Tibial nerve (tissue), 4 donors: ENCODE measurements around the gene SCUBE3.

Experiments used
- CTCF ChIP-seq, 5 experiments: fragments of 200-600 bp in 3 of 5; fragments of 450-650 bp in 2 of 5; sonication (generic) in 3 of 5; IDR thresholded peaks; one replicate each; pipeline ENCODE4 v1.5.1; 2016 to 2019; ENCODE audit warnings: antibody characterized with exemption in 5 of 5, mild to moderate bottlenecking in 3 of 5, moderate library complexity in 2 of 5
- EP300 ChIP-seq, 2 donors: sonication (generic); formaldehyde crosslinking; IDR thresholded peaks; one replicate each; pipeline ENCODE4 v1.6.1; 2017; ENCODE audit warnings: antibody characterized with exemption in 2 of 2, mild to moderate bottlenecking in 1 of 2
- POLR2A ChIP-seq, 2 donors: fragments of 450-650 bp; IDR thresholded peaks; one replicate each; pipeline ENCODE4 v1.6.1; 2017; ENCODE audit warnings: antibody characterized with exemption in 2 of 2, mild to moderate bottlenecking in 2 of 2, moderate library complexity in 2 of 2

- TF ChIP-seq CTCF (IDR thresholded peaks at IDR 0.05): no peak
- TF ChIP-seq POLR2A (IDR thresholded peaks at IDR 0.05): no peak
- TF ChIP-seq EP300 (IDR thresholded peaks at IDR 0.05): no peak
These were observed 36.2 kb upstream of the SCUBE3 start for GRCh38 chr6:35177596-35177995.
